IPS-NIHi11 (cell line): ENCODE data around the gene MICOS13.
A peak's percentile ranks its signal among the peaks of the same experiment; 100 is the strongest.
"Not testable (repeated sequence)": the region's sequence is repeated elsewhere in the genome, so short reads cannot be mapped to it uniquely, and the experiment has no call there.

Experiments used
- DNase-seq: peaks from one replicate; pipeline ENCODE4 v3.0.0; 2012; ENCODE audit warnings: mixed read lengths, low spot score

The MICOS13 gene

DNA sequence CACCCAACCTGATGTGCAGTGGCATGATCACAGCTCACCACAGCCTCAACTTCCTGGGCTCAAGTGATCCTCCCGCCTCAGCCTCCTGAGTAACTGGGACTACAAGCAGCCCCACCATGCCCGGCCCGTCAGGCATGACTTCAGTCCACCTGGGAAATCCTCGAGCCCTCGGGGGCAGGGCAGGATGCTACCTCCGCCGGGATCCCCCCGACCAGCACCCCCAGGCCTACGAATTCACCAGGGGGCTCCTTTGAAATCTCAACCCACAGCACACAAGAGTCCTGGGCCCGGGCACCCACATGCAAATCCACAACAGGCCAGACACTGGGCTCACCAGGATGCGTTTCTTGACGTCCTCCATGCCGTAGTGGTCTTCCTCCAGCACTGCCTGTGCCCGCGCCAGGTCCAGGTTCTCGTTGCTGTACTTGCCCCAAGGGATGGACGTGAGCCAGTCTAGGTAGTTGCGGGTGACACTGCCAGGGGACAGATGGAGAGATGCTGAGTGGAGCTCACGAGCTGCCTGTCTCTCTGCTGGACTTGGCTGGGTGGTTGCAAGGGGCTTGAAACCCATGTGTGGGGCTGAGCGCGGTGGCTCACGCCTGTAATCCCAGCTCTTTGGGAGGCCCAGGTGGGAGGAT, 20.3 kb upstream of the MICOS13 start:
- DNase-seq, result peak; percentile 5

DNA sequence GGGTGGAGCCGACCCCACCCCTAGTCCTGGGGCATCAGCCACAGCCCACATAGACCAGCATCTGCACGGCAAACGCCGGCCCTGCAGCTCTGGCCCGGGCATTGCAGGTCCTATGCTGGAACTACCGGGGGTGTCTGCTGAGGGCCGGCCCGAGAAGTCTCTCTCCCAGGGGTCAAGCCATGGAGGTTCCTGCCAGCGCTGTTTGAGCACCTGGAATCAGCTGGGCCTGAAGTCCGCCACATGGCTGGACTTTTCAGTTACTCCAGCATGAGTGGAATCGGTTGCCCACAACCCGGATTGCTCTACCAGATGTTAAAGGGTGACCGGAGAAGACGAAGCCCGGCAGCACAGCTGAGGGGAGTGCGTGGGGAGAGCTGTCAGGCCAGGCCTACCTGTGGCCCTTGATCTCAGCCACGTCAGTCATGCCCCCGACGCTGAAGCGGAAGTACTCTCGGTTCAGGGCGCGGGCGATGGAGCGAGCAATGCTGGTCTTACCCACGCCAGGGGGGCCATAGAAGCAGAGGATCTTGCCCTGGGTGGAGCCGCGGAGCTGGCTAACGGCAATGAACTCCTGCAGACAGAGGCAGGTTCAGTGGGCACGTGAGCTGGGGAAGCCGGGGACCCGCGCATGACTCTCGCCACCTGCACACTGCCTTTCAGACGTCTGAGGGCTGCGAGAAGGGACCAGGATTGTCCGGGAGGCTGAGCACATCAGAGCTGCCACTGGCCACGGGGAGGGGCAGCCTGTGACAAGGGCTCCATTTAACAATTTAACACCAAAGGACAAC, 18.5 kb upstream of the MICOS13 start:
- peak; percentile 17 for DNase-seq

DNA sequence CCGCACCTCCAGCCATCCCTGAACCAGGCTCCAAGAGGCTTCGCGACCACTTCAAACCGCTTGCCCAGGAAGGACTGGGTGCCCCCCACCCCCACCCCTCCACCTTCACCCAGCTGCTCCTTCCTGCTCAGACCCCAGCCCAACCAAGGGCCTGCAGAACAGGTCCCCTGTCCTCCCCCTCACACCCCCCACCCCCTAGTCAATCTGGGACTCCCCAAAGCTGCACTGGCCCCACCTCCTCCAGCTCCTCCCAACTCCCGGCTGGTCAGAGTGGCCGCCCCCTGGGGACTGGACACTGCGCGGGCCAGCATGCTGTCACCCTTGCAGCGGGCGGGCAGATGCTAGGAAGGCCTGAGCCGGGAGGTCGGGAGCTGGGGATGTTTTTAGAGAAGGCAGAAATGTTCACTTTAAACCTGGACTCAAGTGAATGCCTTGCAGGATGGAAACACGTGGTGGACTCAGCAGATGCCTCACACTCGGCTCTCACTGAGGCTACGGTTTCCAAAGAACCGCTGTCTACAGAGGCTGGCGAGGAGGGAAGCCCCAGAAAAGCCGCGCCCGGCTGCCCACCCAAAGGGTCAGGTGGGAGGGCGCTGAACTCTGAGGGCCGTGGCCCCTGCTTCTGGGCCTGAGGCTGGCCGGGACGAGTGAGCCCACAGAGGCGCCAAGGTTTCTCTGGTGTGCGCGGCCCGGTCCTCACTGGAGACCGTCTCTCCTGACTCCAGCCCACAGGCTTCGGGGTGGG, 17.7 kb upstream of the MICOS13 start:
- peak; percentile 37 for DNase-seq

DNA sequence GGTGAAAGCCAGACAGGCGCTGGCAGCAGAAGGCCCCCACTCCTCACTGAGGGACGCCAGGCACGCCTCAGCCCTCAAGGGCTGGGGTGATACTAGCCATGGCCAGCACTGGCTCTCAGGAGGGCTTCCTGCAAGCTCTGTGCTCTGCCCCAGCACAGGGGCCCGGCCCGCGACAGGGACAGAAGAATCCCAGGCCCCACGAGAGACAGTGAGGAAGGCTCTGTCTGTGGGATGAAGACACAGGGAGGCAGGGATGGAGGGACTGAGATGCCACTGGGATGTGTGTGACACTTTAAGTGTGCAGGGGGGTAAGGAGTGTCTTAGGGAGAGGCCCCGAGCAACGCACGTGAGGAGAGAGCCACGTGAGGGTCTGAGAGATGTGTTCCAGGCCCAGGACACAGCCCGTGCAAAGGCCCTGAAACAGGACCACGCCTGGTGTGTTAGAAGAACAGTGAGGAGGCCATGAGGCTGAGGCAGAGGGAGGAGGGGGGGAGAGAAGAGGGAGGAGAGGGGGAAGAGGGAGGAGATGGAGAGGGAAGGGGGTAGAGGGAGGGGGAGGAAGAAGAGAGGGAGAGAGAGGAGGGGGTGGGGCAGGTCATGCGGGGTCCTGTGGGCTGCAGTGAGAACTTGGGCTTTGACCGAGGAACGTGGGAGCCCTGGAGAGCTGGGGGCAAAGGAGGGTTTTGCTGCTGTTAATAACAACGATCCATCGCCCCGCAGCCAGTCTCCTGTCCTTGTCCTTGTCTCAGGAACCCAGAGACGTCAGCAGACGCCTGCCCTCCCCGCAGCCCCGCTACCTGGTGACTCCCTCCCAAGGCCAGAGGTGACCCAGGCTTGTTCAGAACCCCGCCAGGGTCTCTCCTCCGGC, 16.9 kb upstream of the MICOS13 start:
- DNase-seq, result peak; percentile 17

DNA sequence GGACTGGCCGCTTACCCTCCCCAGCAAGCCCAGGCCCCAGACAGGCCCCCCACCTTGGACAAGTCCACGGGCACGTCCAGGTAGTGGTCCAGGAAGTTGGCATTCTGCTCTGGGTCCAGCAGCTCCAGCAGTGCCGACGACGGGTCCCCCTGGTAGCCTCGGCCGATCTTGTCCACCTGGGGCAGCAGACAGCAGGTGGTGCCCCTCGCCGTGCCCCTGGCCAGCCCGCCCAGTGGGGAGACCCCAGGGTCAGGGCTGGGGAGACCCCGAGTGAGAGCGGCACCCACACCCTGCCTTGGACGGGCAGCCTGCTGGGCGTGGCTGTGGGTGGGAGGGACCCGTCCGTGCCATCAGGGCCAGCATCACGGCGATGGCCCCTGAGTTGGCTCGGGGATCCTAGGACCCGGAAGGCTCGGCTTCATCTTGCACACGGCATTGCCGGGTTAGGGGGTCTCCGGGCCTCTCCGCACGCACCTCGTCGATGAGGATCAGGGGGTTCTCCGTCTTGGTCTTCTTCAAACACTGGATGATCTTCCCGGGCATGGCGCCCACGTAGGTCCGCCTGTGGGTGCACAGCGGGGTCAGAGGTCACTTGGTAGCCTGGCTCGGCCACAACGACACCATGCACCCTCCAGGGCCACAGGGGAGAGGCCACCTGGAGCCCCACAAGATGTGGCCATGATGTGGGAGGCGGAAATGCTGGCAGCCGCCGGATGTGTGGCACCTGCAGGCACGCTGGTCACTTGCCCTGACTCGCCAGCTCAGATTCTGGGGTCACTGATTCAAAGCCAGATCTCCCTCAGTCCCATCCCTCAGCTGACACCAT, 16.1 kb upstream of the MICOS13 start:
- DNase-seq, result peak; percentile 7

DNA sequence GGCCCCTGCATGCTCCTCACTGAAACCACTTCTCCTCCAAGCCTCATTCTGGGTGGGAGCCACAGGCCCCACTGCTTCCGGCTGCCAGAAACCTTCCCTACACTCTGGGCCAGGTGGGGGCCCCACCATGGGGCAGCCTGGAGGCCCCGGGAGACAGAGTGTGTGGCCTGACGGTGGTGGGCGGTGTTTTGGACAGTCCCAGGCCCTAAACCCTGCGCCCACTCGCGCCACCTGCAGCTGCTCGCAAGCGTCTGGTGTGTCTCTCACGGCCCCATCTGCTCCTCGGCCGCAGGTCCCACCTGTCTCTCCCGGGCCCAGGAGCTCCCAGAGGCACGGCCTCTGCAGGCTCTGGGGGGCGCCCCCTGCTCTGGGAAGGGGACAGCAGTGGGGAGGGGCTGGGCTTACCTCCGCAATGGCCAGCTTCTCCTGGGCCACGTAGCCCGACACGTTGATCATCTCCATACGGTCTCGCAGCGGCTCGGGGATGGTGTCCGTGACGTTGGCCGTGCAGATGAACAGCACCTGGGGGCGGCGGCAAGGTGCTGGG, 15.4 kb upstream of the MICOS13 start:
- DNase-seq, result peak; percentile 29

DNA sequence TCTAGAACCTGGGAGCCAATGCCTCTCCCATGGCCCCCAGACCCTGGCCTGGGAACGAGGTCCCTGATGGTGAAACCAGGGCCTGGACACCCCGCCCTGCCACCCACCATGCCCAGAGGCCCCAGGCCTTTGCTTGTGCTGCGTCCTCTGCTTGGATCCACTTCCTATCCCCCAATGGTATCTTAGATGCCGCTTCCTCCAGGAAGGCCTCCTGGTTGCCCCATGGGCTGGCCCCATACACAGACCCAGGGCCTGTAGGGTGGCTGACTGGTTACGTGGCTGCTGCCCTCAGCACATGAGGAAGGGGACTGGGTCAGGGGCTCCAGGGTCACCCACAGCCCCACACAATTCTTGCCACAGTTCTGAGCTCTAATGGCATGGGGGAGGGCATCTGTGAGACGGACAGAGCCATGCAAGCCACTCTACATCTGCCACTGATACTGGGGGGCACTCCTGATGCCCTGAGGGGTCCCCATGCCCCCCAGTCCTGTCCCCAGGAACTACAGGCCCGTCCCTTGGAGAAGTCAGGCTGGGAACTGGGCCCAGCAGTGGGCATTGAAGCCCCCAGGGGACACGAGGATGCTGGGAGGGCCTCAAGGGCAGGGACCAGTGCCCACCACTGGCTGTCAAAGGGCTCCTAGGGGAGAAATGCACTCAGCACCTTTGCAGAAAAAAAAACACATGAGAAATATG, 14.8 kb upstream of the MICOS13 start:
- no peak for DNase-seq

DNA sequence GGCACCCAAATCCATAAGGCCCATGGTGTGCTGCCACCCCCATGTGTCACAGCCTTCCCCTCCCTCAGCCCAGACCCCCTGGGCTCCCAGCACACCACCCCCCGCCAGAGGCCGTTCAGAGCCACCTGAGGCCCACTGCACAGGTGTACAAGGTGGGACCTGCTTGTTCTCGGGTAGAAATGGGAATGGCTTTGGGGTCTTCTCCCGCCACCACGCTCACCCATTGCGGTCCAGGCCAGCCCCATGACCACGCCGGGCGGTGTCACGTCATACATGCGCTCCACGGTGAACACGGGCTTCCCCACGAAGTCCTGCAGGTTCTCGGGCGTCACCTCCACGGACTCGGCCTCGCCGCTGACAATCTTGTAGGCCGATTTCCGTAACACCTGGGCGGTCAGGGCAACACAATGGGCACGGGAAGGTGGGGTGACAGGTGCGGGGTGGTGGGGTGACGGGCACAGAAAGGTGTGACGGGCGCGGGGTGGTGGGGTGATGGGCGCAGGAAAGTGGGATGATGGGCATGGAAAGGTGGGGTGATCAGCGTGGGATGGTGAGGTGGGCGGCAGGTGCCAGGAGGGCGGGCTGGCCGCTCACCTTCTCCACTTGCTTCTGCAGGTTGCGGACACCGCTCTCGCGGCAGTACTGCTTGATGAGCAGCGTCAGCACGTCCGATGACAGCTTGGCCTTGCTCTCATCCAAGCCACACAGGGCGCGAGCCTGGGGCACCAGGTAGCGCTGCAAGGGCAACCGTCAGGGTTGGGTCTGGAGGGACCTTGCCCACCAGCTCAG, 14.0 kb upstream of the MICOS13 start:
- peak; percentile 5 for DNase-seq

DNA sequence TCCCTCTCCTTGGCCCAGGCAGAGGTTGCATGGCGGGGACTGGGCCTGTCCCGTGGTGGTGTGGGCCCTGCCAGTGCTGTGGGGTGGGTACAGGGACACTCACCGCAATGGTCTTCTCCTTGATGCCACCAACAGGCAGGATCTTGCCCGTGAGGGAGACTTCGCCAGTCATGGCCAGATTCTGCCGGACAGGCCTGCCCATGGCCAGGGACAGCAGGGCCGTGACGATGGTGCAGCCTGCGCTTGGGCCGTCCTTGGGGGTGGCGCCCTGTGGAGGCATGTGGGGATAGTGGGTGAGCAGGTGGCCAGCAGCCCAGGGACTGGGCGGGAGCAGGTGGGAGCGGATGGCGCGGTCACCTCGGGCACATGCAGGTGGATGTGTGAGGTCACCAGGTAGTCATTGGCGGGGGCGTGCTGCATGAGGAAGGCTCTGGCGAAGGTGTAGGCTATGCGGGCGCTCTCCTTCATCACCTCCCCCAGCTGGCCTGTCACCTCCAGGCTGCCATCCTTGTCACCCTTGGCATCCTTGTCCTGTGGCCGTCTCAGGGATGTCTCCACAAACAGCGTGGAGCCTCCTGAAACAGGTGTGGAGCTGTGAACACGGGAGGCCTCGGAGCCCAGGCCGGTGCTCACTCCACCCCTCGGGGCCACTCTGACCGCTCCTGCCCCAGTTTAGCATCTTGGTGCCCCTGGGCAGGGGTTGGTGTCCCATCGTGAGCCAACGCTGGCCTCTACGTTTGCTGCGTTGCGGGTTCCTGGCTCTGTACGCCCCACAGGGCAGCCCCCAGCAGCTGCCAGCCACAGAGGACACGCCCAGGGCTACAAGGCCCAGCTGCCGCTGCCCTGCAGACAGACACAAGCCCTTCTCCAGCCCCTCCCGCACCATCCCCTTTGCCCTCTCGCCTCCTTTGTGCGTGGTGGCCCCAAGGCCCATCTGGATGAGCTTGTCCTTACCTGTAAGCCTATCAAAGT, 13.2 kb upstream of the MICOS13 start:
- no peak for DNase-seq

DNA sequence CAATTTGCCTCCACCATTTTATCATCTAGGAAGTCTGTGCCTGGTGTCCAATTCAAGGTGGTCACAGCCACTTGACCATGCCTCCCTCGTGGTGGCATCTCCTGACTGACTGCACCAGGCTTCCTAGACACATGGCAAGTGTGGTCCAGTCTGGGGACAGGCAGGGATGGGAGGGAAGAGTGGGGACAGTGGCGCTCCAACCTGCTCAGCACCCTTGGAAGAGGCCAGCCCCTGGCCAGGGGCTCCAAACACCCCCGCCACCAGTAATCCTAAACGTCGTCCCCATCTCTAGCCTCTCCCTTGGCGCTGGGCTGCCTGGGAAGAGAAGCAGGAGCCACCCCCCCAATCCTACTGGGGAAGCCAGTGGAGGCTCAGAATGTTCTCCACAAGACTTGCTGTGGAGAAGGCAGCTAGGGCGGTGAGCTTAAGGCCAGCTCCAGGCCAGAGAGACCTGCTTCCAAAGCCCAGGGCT, 12.4 kb upstream of the MICOS13 start:
- DNase-seq, result peak; percentile 3

DNA sequence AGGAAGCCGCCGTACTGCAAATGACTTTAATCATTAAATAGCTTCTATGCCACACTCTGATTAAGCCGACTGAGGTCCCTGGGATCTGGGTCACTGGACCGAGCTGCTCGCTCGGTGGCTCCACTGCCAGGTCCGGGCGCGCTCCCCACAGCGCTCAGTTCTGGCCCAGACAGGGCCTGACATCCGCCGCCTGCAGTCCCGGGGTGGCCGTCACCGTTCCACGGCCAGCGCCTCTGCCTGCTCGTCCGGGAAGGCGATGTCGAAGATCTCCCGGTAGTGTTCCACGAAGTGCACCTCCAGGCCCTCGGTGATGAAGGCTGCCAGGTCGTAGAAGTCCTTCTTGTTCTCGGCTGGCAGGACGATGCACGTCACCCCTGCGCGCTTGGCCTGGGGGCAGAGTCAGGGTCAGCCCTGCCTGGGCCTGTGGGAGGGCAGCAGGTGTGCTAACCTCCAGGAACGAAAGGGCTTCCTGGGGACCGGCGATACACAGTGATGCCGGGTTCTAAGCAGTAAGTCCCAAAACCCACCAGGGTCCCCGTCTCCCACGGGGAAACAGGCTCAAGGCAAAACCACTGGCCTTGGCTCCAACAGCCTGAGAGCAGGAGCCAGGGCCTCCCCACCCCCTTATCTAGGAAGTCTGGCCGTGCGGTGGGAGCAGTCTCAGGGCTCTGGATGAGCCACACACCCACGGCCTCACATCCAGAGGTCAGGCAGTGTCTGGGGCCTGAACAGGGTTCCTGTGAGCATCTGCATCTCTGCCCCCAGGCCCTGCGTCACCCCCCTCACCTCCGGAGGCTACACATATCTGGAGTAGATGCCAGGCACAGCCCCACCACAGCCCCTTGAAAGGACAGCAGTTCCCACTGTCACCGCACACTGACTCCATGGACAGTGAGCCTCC, 11.8 kb upstream of the MICOS13 start:
- DNase-seq, result peak; percentile 6

DNA sequence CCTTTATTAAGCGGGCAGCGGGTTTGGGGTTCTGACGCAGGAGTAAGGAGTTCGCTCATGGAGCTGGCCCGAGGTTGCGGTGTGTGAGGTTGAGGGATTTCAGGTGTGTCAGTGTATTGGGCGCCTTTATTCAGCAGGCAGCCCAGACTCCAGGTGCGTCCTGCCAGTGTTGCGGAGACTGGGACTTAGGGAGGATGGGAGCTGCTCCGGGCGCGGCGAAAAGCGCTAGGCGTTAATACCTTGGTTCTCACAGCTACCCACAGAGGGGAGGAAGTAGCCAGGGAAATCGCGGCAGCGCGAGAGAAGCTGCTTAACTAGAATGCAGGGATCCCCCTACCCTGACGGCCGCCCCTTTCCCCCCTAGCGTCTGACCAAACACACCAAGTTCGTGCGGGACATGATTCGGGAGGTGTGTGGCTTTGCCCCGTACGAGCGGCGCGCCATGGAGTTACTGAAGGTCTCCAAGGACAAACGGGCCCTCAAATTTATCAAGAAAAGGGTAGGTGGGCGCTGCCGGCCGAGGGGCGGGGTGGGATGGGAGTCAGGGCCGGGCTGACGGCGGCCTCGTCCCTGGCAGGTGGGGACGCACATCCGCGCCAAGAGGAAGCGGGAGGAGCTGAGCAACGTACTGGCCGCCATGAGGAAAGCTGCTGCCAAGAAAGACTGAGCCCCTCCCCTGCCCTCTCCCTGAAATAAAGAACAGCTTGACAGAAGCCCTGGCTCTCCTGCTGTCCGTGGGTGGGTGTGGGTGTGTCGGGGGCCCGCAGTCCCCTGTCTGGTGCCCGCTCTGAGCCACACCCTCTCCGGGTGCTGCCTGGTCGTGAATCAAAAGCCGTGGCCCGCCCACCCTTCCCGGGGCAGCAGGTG, 10.9 kb upstream of the MICOS13 start:
- no peak for DNase-seq

DNA sequence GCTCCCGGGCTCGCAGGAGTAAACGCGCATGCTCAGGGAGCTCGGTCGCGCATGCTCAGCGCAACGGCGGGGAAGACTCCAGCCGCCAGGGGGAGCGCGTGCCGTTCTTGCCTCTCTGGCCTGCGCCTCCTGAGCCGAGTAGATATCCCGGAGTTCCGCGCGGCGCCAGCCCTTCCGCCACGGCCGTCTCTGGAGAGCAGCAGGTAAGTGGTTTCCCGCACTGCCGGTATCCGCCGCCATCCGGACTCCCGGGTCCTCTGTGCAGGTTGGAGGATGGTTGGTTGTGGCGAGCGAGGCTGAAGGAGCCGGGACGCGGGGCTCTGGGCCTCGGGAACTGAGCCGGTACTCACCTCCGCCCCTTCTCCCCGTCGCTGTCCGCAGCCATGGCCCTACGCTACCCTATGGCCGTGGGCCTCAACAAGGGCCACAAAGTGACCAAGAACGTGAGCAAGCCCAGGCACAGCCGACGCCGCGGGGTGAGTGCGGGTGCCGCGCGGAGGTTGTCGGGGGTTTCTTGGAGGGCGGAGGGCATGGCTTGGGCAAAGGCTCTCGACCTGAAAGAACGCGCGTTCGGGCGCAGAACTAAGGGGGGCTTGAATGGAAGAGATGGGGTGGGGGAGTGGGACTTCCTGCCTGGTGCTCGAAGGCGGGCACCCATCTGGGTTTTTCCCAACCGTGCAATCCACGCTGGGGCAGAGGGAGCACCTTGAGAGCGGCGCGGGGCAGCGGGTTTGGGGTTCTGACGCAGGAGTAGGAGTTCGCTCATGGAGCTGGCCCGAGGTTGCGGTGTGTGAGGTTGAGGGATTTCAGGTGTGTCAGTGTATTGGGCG, 10.0 kb upstream of the MICOS13 start, which contains the start of gene RPL36:
Gene RPL36, plus strand, starts transcription at position 171 of the 830 bp plus-strand sequence. Its CDS starts 213 bp downstream, at position 384.
- DNase-seq, result peak; percentile 92

DNA sequence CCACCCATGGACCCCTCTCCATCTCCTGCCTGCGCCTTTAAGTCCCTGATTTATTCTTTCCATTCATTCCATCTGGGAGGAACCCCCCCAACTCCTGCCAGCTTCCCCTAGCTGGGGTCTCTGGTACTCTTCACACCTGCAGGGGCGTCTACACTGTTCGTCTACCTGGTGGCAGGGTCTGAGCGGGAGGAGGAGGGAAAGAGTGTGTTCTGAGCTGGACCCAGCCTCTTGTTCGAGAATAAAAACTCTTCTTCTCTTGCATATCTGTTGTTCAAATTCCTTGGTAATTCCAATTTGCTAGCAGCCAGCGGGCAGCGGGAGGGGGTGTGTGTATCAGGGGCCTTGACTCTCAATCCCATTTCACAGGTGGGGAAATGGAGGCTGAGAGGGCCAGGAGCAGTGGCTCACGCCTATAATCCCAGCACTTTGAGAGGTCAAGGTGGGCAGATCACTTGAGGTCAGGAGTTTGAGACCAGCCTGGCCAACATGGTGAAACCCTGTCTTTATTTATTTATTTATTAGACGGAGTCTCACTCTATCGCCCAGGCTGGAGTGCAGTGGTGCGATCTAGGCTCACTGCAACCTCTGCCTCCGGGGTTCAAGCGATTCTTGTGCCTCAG, 8.1 kb upstream of the MICOS13 start:
- DNase-seq, result not testable (repeated sequence)
